IMR-90 (cell line): ENCODE data around the gene IRF5. TPM values are rescaled to one million over a fixed set of nuclear protein-coding genes. Genes with fewer than 3 reads are reported as not detected.

Experiments used
- ATAC-seq: fragments of 200-7000 bp; cut with Tn5 transposase; 2 replicates; pipeline ENCODE4 v1.9.1; 2020; ENCODE audit warnings: low read depth, mild to moderate bottlenecking, moderate library complexity
- BruUV-seq: library from RNA; stranded (reverse); fragments of 400-500 nt; replicated peaks from 2 replicates; lab custom pipeline; 2021; lab: Mats Ljungman, UMichigan
- CTCF ChIA-PET: fragments of 300-600 bp; formaldehyde crosslinking; extraction: SDS; loops from one replicate; lab custom pipeline; 2021; ENCODE audit warnings: antibody characterized with exemption; lab: Yijun Ruan, JAX
- POLR2A ChIA-PET: fragments of 300-600 bp; sonication (Branson Sonifier 250); formaldehyde crosslinking; loops from one replicate; lab custom pipeline; 2022; ENCODE audit warnings: antibody characterized with exemption; ENCODE audit not compliant: unreplicated experiment; lab: Charles Lee
- DNase-seq: peaks from one replicate; pipeline ENCODE4 v3.0.0; 2013
- H2AFZ ChIP-seq: replicated peaks from 2 replicates; pipeline ENCODE3; 2013; ENCODE audit warnings: low read length, mild to moderate bottlenecking; ENCODE audit not compliant: poor library complexity
- H2AK5ac ChIP-seq: 2 replicates; pipeline ENCODE4 v1.6.1; 2013; ENCODE audit warnings: low read depth, low read length, inconsistent platforms
- H2AK9ac ChIP-seq: replicated peaks from 2 replicates; pipeline ENCODE3; 2013; ENCODE audit warnings: mild to moderate bottlenecking, low read depth, low read length, moderate library complexity; ENCODE audit not compliant: poor library complexity
- H2BK120ac ChIP-seq: 2 replicates; pipeline ENCODE4 v1.6.1; 2013; ENCODE audit warnings: low read depth, low read length, inconsistent platforms
- H2BK15ac ChIP-seq: 3 replicates; pipeline ENCODE4 v1.6.1; 2013; ENCODE audit warnings: low read depth, low read length, inconsistent platforms
- H2BK20ac ChIP-seq: 2 replicates; pipeline ENCODE4 v1.6.1; 2013; ENCODE audit warnings: low read depth, mild to moderate bottlenecking, inconsistent platforms, low read length, moderate library complexity
- H2BK5ac ChIP-seq: 2 replicates; pipeline ENCODE4 v1.6.1; 2013; ENCODE audit warnings: mild to moderate bottlenecking, low read depth, low read length, inconsistent platforms; ENCODE audit not compliant: poor library complexity, severe bottlenecking
- H3K14ac ChIP-seq: replicated peaks from 2 replicates; pipeline ENCODE4 v1.6.1; 2013; ENCODE audit warnings: low read depth, low read length, inconsistent platforms
- H3K18ac ChIP-seq: 2 replicates; pipeline ENCODE4 v1.6.1; 2013; ENCODE audit warnings: low read depth, low read length, control low read depth
- H3K23ac ChIP-seq: 2 replicates; pipeline ENCODE4 v1.6.1; 2013; ENCODE audit warnings: low read depth, low read length, inconsistent platforms
- H3K27ac ChIP-seq: 2 replicates; pipeline ENCODE4 v1.5.1; 2013; ENCODE audit warnings: mild to moderate bottlenecking, control low read depth, low read length; ENCODE audit not compliant: insufficient read depth
- H3K27me3 ChIP-seq: 2 replicates; pipeline ENCODE4 v1.6.1; 2013; ENCODE audit warnings: low read length; ENCODE audit not compliant: control insufficient read depth, insufficient read depth
- H3K36me3 ChIP-seq: 2 replicates; pipeline ENCODE4 v1.6.1; 2013; ENCODE audit warnings: low read length, mixed read lengths; ENCODE audit not compliant: control insufficient read depth, insufficient read depth
- H3K4ac ChIP-seq: 2 replicates; pipeline ENCODE4 v1.6.1; 2013; ENCODE audit warnings: low read depth, low read length, inconsistent platforms
- H3K4me1 ChIP-seq: 2 replicates; pipeline ENCODE4 v1.6.1; 2013; ENCODE audit warnings: low read length, mixed read lengths; ENCODE audit not compliant: control insufficient read depth, insufficient read depth
- H3K4me2 ChIP-seq: 2 replicates; pipeline ENCODE4 v1.6.1; 2013; ENCODE audit warnings: low read depth, mild to moderate bottlenecking, control low read depth, low read length, moderate library complexity
- H3K4me3 ChIP-seq: 2 replicates; pipeline ENCODE4 v1.5.1; 2013; ENCODE audit warnings: low read depth, mild to moderate bottlenecking, control low read depth, low read length, moderate library complexity; ENCODE audit not compliant: insufficient read depth
- H3K56ac ChIP-seq: 2 replicates; pipeline ENCODE4 v1.6.1; 2013; ENCODE audit warnings: low read length, inconsistent platforms; ENCODE audit not compliant: insufficient read depth; ENCODE audit errors: extremely low read depth
- H3K79me1 ChIP-seq, 2 experiments: 2 replicates each; pipeline ENCODE4 v1.6.1; 2013; ENCODE audit warnings: low read length in 2 of 2, inconsistent platforms in 1 of 2, low read depth in 1 of 2
- H3K9ac ChIP-seq: 2 replicates; pipeline ENCODE4 v1.6.1; 2013; ENCODE audit warnings: low read depth, low read length, control low read depth
- H3K9me1 ChIP-seq: 2 replicates; pipeline ENCODE4 v1.6.1; 2013; ENCODE audit warnings: low read length, inconsistent platforms; ENCODE audit not compliant: insufficient read depth
- H3K9me3 ChIP-seq: 2 replicates; pipeline ENCODE4 v1.6.1; 2013; ENCODE audit warnings: low read length; ENCODE audit not compliant: control insufficient read depth, insufficient read depth
- H4K20me1 ChIP-seq: 2 replicates; pipeline ENCODE4 v1.6.1; 2013; ENCODE audit warnings: low read length, inconsistent platforms; ENCODE audit not compliant: insufficient read depth
- H4K5ac ChIP-seq: 2 replicates; pipeline ENCODE4 v1.6.1; 2013; ENCODE audit warnings: mild to moderate bottlenecking, low read depth, low read length, control low read depth
- H4K8ac ChIP-seq, 2 experiments: 2 replicates each; pipeline ENCODE4 v1.6.1; 2013; ENCODE audit warnings: low read depth in 2 of 2, low read length in 2 of 2, control low read depth in 1 of 2, inconsistent platforms in 1 of 2
- H4K91ac ChIP-seq: 2 replicates; pipeline ENCODE4 v1.6.1; 2013; ENCODE audit warnings: low read depth, low read length, inconsistent platforms; ENCODE audit not compliant: insufficient read depth
- CEBPB ChIP-seq: IDR thresholded peaks from 2 replicates; pipeline ENCODE4 v1.6.1; 2012; ENCODE audit warnings: low read depth, low read length, improper control_type of control experiment
- CHD1 ChIP-seq: IDR thresholded peaks from 2 replicates; pipeline ENCODE4 v1.6.1; 2012; ENCODE audit warnings: low read depth, low read length, improper control_type of control experiment
- MAFK ChIP-seq: IDR thresholded peaks from 2 replicates; pipeline ENCODE4 v1.6.1; 2012; ENCODE audit warnings: low read depth, low read length, improper control_type of control experiment
- MAZ ChIP-seq: IDR thresholded peaks from 2 replicates; pipeline ENCODE4 v1.6.1; 2012; ENCODE audit warnings: low read depth, mild to moderate bottlenecking, low read length, improper control_type of control experiment, moderate library complexity, borderline replicate concordance
- POLR2A ChIP-seq: IDR thresholded peaks from 2 replicates; pipeline ENCODE4 v1.6.1; 2012; ENCODE audit warnings: mild to moderate bottlenecking, low read depth, low read length
- RAD21 ChIP-seq: IDR thresholded peaks from 2 replicates; pipeline ENCODE4 v1.6.1; 2012; ENCODE audit warnings: low read length, improper control_type of control experiment
- RCOR1 ChIP-seq: IDR thresholded peaks from 2 replicates; pipeline ENCODE4 v1.6.1; 2012; ENCODE audit warnings: mild to moderate bottlenecking, low read length, improper control_type of control experiment; ENCODE audit not compliant: insufficient replicate concordance
- RFX5 ChIP-seq: IDR thresholded peaks from 2 replicates; pipeline ENCODE4 v1.8.0; 2012; ENCODE audit warnings: low read depth, mild to moderate bottlenecking, low read length, moderate library complexity
- SMC3 ChIP-seq: fragments of 150-350 bp; IDR thresholded peaks from 2 replicates; pipeline ENCODE4 v1.6.1; 2016; ENCODE audit warnings: low read depth, mild to moderate bottlenecking, antibody characterized with exemption, low read length, moderate library complexity
- USF2 ChIP-seq: fragments of 150-350 bp; IDR thresholded peaks from 2 replicates; pipeline ENCODE4 v1.6.1; 2017; ENCODE audit warnings: mild to moderate bottlenecking, antibody characterized with exemption, low read length, low read depth
- dilution Hi-C: fragments of 300-500 bp; cut with HindIII; formaldehyde crosslinking; loops from one replicate; pipeline ENCODE4 v1.14.3; 2018; ENCODE audit warnings: low sequenced_read_pairs; ENCODE audit not compliant: unreplicated experiment
- in situ Hi-C: fragments of 300-500 bp; cut with MboI; formaldehyde crosslinking; loops from 3 replicates; pipeline ENCODE4 v1.14.3; 2019; ENCODE audit warnings: low sequenced_read_pairs, inconsistent platforms, mixed read lengths
- intact Hi-C: fragments of 100-400 bp; cut with micrococcal nuclease; formaldehyde crosslinking; loops from 2 replicates; pipeline ENCODE4 v1.10.0; 2022
- polyA plus RNA-seq, 3 experiments: library from polyadenylated mRNA; depleted of rRNA; stranded (reverse); fragments of >200 nt; gene quantifications; 2 replicates each; pipeline ENCODE4 v1.2.3, GENCODE V29; 2012; ENCODE audit warnings: low replicate concordance in 1 of 3
- total RNA-seq: library from RNA; depleted of rRNA; stranded (reverse); fragments of >200 nt; gene quantifications from 2 replicates; pipeline ENCODE4 v1.2.3, GENCODE V29; 2012

The IRF5 gene
- total and polyA plus RNA-seq, 2 of the 4 experiments (the other 2 are of a cell fraction) = 0.14 to 0.18 TPM

GRCh38 chr7:128962899-128963298 lies 25.2 kb downstream of the IRF5 start:
- Histone ChIP-seq H2BK15ac (no peak overlapping the region), H3K9me3 (no peaks in the 10 kb centered on the region), H3K4me2 (no peak overlapping the region; the same call in 1 of the 2 replicates), H3K9me1 (no peaks in the 10 kb centered on the region; the same call in 1 of the 2 replicates), H3K23ac (no peak overlapping the region), H2AFZ (no peak overlapping the region), H3K4me3 (no peak overlapping the region), H2BK120ac (no peak overlapping the region), H2BK20ac (no peak overlapping the region), H4K8ac (no peak overlapping the region), H4K5ac (no peak overlapping the region), H2AK9ac (no peak overlapping the region), H3K9ac (no peak overlapping the region), H3K4ac (no peak overlapping the region), H3K36me3 (peaks cover 18% of the 10 kb centered on the region), H3K79me1 (peaks cover 0 to 9% of the 10 kb centered on the region in 2 experiments; a peak in 2 of 4 replicates), H3K4me1 (peaks cover 4% of the 10 kb centered on the region; the same call in 1 of the 2 replicates), H3K27ac (no peak overlapping the region), H3K18ac (no peak overlapping the region), H3K14ac (no peak overlapping the region), H2AK5ac (no peak overlapping the region), H4K91ac (no peak overlapping the region), H3K56ac (no peak overlapping the region), H3K27me3 (no peaks in the 10 kb centered on the region), H2BK5ac (no peak overlapping the region), H4K20me1 (no peaks in the 10 kb centered on the region; the same call in 1 of the 2 replicates)
- intact Hi-C loops = loop anchor here (5.0 kb wide), 1 partner anchor 39 kb away; no protein-coding TSS in a partner anchor
- no TSS peak for BruUV-seq
- TF ChIP-seq MAZ (no peak), USF2 (no peak), RAD21 (no peak), CEBPB (no peak), RFX5 (no peak), MAFK (no peak), CHD1 (no peak), SMC3 (no peak), RCOR1 (no peak), POLR2A (no peak)
- ChIA-PET POLR2A (no interaction called here), CTCF (no interaction called here)
- in situ Hi-C loops = no loop called here
- dilution Hi-C loops = no loop called here
- no peak for ATAC-seq
- no peak for DNase-seq
